ENCODE results near the gene ADGRG3. TPM values are rescaled to one million over a fixed set of nuclear protein-coding genes. Genes with fewer than 3 reads are reported as not detected.
A peak's percentile ranks its signal among the peaks of the same experiment; 100 is the strongest.

The ADGRG3 gene
- total RNA-seq, 1 donor from 2014 or later = not detected

GRCh38 chr16:57688987-57689761, 21.1 kb downstream of the ADGRG3 start:
- H3K9me3 ChIP-seq = no peaks in the 10 kb centered on the region
- TF ChIP-seq CTCF (IDR thresholded peaks at IDR 0.05) = no peak
- intact Hi-C loops (cut with DNase I) = no loop called here
- no peak overlapping the region for H3K27ac ChIP-seq
- H3K36me3 ChIP-seq = no peaks in the 10 kb centered on the region
- H3K27me3 ChIP-seq = no peaks in the 10 kb centered on the region
- DNase-seq (ENCODE audit: low spot score in 2 of 2) = peak in 1 of 2 donors; percentile 53
- no peaks in the 10 kb centered on the region for H3K4me1 ChIP-seq
- no peak overlapping the region for H3K4me3 ChIP-seq

- DNase-seq (ENCODE audit: low spot score in 2 of 2) = peak in 1 of 2 donors; percentile 55
- no peak overlapping the region for H3K27ac ChIP-seq
- no peaks in the 10 kb centered on the region for H3K9me3 ChIP-seq
- H3K4me1 ChIP-seq = no peaks in the 10 kb centered on the region
- H3K27me3 ChIP-seq = no peaks in the 10 kb centered on the region
- H3K4me3 ChIP-seq = no peak overlapping the region
- H3K36me3 ChIP-seq = no peaks in the 10 kb centered on the region
- intact Hi-C loops (cut with DNase I) = no loop called here
- no peak for TF ChIP-seq CTCF (IDR thresholded peaks at IDR 0.05)
Measured at GRCh38 chr16:57689762-57690558, 21.9 kb downstream of the ADGRG3 start.

GRCh38 chr16:57690782-57691471, 22.8 kb downstream of the ADGRG3 start:
- no peak for TF ChIP-seq CTCF (IDR thresholded peaks at IDR 0.05)
- no peaks in the 10 kb centered on the region for H3K9me3 ChIP-seq
- no peaks in the 10 kb centered on the region for H3K4me1 ChIP-seq
- intact Hi-C loops (cut with DNase I) = no loop called here
- no peaks in the 10 kb centered on the region for H3K36me3 ChIP-seq
- H3K4me3 ChIP-seq = no peak overlapping the region
- no peak overlapping the region for H3K27ac ChIP-seq
- no peaks in the 10 kb centered on the region for H3K27me3 ChIP-seq
- DNase-seq (ENCODE audit: low spot score in 2 of 2) = peak in 1 of 2 donors; percentile 25

- DNase-seq (ENCODE audit: low spot score in 2 of 2) = no peak
- H3K9me3 ChIP-seq = no peaks in the 10 kb centered on the region
- no peaks in the 10 kb centered on the region for H3K4me1 ChIP-seq
- H3K27ac ChIP-seq = no peak overlapping the region
- H3K4me3 ChIP-seq = no peak overlapping the region
- intact Hi-C loops (cut with DNase I) = no loop called here
- no peak for TF ChIP-seq CTCF (IDR thresholded peaks at IDR 0.05)
- H3K36me3 ChIP-seq = no peaks in the 10 kb centered on the region
- no peaks in the 10 kb centered on the region for H3K27me3 ChIP-seq
Measured at GRCh38 chr16:57692636-57693035, 24.5 kb downstream of the ADGRG3 start.

- H3K27ac ChIP-seq = no peak overlapping the region
- H3K9me3 ChIP-seq = no peaks in the 10 kb centered on the region
- no peak for TF ChIP-seq CTCF (IDR thresholded peaks at IDR 0.05)
- intact Hi-C loops (cut with DNase I) = no loop called here
- no peaks in the 10 kb centered on the region for H3K27me3 ChIP-seq
- H3K4me1 ChIP-seq = no peaks in the 10 kb centered on the region
- H3K36me3 ChIP-seq = no peaks in the 10 kb centered on the region
- no peak for DNase-seq (ENCODE audit: low spot score in 2 of 2)
- H3K4me3 ChIP-seq = no peak overlapping the region
Measured at GRCh38 chr16:57693550-57693949, 25.4 kb downstream of the ADGRG3 start.

Data from ascending aorta (tissue), 2 donors.